ENCODE data around the gene C20orf204.
"Not testable (repeated sequence)": the region's sequence is repeated elsewhere in the genome, so short reads cannot be mapped to it uniquely, and the experiment has no call there.

DNA sequence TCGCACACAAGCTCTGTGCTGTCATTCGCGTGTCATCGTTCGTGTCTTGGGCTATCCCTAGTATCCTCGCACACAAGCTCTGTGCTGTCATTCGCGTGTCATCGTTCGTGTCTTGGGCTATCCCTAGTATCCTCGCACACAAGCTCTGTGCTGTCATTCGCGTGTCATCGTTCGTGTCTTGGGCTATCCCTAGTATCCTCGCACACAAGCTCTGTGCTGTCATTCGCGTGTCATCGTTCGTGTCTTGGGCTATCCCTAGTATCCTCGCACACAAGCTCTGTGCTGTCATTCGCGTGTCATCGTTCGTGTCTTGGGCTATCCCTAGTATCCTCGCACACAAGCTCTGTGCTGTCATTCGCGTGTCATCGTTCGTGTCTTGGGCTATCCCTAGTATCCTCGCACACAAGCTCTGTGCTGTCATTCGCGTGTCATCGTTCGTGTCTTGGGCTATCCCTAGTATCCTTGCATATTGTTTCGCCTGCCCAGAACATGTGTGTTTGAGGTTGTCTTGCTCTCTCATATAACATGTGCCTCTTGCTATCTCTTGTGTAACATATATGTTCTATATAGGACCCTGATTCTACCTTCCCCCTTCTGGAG lies 51.3 kb downstream of the C20orf204 start:
- TF ChIP-seq POLR2AphosphoS5 (IDR thresholded peaks at IDR 0.05; ENCODE audit: borderline replicate concordance, low read depth, low read length); EZH2 (IDR thresholded peaks at IDR 0.05); FOXP2 (optimal IDR thresholded peaks at IDR 0.05; ENCODE audit: control extremely low read depth, extremely low read length, insufficient read depth): not testable (repeated sequence)
